SK-N-MC (cell line): Measurements from ENCODE around the gene ADIPOR2.
A peak's percentile ranks its signal among the peaks of the same experiment; 100 is the strongest.

Source experiments
- DNase-seq: peaks from one replicate; pipeline ENCODE4 v3.0.0-alpha.2; 2011; ENCODE audit warnings: low read depth, low spot score
- H3K27ac ChIP-seq: fragments of 200-600 bp; sonication (generic); 2 replicates; pipeline ENCODE4 v1.5.1; 2016; ENCODE audit warnings: mixed run types
- H3K36me3 ChIP-seq: fragments of 200-600 bp; sonication (generic); 2 replicates; pipeline ENCODE4 v1.6.1; 2017; ENCODE audit warnings: antibody characterized with exemption, low read length, mixed read lengths; ENCODE audit not compliant: insufficient read depth
- H3K4me3 ChIP-seq: fragments of 200-600 bp; sonication (generic); 2 replicates; pipeline ENCODE4 v1.5.1; 2016
- H3K9ac ChIP-seq: fragments of 200-600 bp; sonication (generic); 2 replicates; pipeline ENCODE4 v1.8.0; 2017; ENCODE audit warnings: mixed run types, mixed read lengths; ENCODE audit not compliant: insufficient read length
- H3K9me3 ChIP-seq: fragments of 200-600 bp; sonication (generic); 2 replicates; pipeline ENCODE4 v1.6.1; 2017; ENCODE audit warnings: low read depth, mild to moderate bottlenecking, antibody characterized with exemption, low read length, moderate library complexity, mixed read lengths
- EZH2 ChIP-seq: fragments of 200-600 bp; sonication (generic); IDR thresholded peaks from one replicate; pipeline ENCODE4 v1.6.1; 2017; ENCODE audit warnings: antibody characterized with exemption
- FOXP2 ChIP-seq: optimal IDR thresholded peaks from 2 replicates; pipeline ENCODE3; 2011; ENCODE audit warnings: mild to moderate bottlenecking, moderate library complexity; ENCODE audit not compliant: insufficient read depth; ENCODE audit errors: extremely low read length, control extremely low read depth
- POLR2AphosphoS5 ChIP-seq: IDR thresholded peaks from 2 replicates; pipeline ENCODE4 v1.6.1; 2012; ENCODE audit warnings: mild to moderate bottlenecking, low read depth, low read length, borderline replicate concordance

Gene ADIPOR2

GRCh38 chr12:1767407-1768090 lies 76.7 kb downstream of the ADIPOR2 start:
- no peak for DNase-seq
- TF ChIP-seq EZH2 (no peak), POLR2AphosphoS5 (no peak), FOXP2 (no peak)
- H3K36me3 ChIP-seq = peaks cover 4% of the 10 kb centered on the region
- H3K9me3 ChIP-seq = no peaks in the 10 kb centered on the region
- peak overlapping the region; percentile 14; the same call in 1 of the 2 replicates for H3K27ac ChIP-seq
- H3K9ac ChIP-seq = no peak overlapping the region
- no peak overlapping the region for H3K4me3 ChIP-seq

GRCh38 chr12:1768615-1769014 lies 77.7 kb downstream of the ADIPOR2 start:
- H3K9me3 ChIP-seq = no peaks in the 10 kb centered on the region
- no peak for TF ChIP-seq EZH2
- no peak for TF ChIP-seq POLR2AphosphoS5
- no peak for TF ChIP-seq FOXP2
- DNase-seq = no peak
- H3K4me3 ChIP-seq = no peak overlapping the region
- peaks cover 12% of the 10 kb centered on the region for H3K36me3 ChIP-seq
- no peak overlapping the region for H3K27ac ChIP-seq
- H3K9ac ChIP-seq = no peak overlapping the region

- H3K4me3 ChIP-seq = no peak overlapping the region
- H3K9ac ChIP-seq = no peak overlapping the region
- DNase-seq = no peak
- H3K36me3 ChIP-seq = peaks cover 16% of the 10 kb centered on the region
- H3K27ac ChIP-seq = no peak overlapping the region
- TF ChIP-seq FOXP2 (no peak), EZH2 (no peak), POLR2AphosphoS5 (no peak)
- H3K9me3 ChIP-seq = no peaks in the 10 kb centered on the region
Measured at GRCh38 chr12:1769809-1770494, 79.1 kb downstream of the ADIPOR2 start.

- no peak for TF ChIP-seq POLR2AphosphoS5
- TF ChIP-seq EZH2 = no peak
- no peak for TF ChIP-seq FOXP2
- H3K9me3 ChIP-seq = no peaks in the 10 kb centered on the region
- H3K27ac ChIP-seq = no peak overlapping the region
- H3K9ac ChIP-seq = no peak overlapping the region
- H3K4me3 ChIP-seq = no peak overlapping the region
- H3K36me3 ChIP-seq = peaks cover 32% of the 10 kb centered on the region
- no peak for DNase-seq
Measured at GRCh38 chr12:1773937-1774655, 83.2 kb downstream of the ADIPOR2 start.

- H3K9ac ChIP-seq = no peak overlapping the region
- TF ChIP-seq EZH2 (no peak), FOXP2 (no peak), POLR2AphosphoS5 (no peak)
- H3K4me3 ChIP-seq = no peak overlapping the region
- H3K36me3 ChIP-seq = peaks cover 38% of the 10 kb centered on the region
- no peak for DNase-seq
- H3K27ac ChIP-seq = peak overlapping the region; percentile 47
- no peaks in the 10 kb centered on the region for H3K9me3 ChIP-seq
Measured at GRCh38 chr12:1776170-1776921, 85.5 kb downstream of the ADIPOR2 start.

- Histone ChIP-seq H3K27ac (no peak overlapping the region), H3K4me3 (no peak overlapping the region), H3K9me3 (no peaks in the 10 kb centered on the region), H3K9ac (no peak overlapping the region), H3K36me3 (peaks cover 35% of the 10 kb centered on the region)
- TF ChIP-seq EZH2 (no peak), FOXP2 (no peak), POLR2AphosphoS5 (no peak)
- no peak for DNase-seq
Measured at GRCh38 chr12:1777798-1778197, 86.9 kb downstream of the ADIPOR2 start.

- Histone ChIP-seq H3K9me3 (no peaks in the 10 kb centered on the region), H3K9ac (no peak overlapping the region), H3K4me3 (no peak overlapping the region), H3K36me3 (peaks cover 35% of the 10 kb centered on the region), H3K27ac (no peak overlapping the region)
- TF ChIP-seq POLR2AphosphoS5 (no peak), FOXP2 (no peak), EZH2 (no peak)
- no peak for DNase-seq
Measured at GRCh38 chr12:1778911-1779310, 88.0 kb downstream of the ADIPOR2 start.
